ENCODE measurements around the gene INSL3.

INSL3 gene

GRCh38 chr19:17840019-17840418, 18.7 kb upstream of the INSL3 start:
- peaks cover 3% of the 10 kb centered on the region for H3K27me3 ChIP-seq (ENCODE audit: insufficient read depth, low read length)
- H3K9me3 ChIP-seq (ENCODE audit: low read length), result no peaks in the 10 kb centered on the region
- H3K4me1 ChIP-seq (ENCODE audit: insufficient read depth, low read length), result peaks cover 2% of the 10 kb centered on the region
- H3K36me3 ChIP-seq (ENCODE audit: insufficient read depth, low read length), result no peaks in the 10 kb centered on the region
- no peak overlapping the region for H3K4me3 ChIP-seq (ENCODE audit: low read length)
- H2AFZ ChIP-seq (ENCODE audit: low read depth, low read length), result no peak overlapping the region

GRCh38 chr19:17837972-17838371, 16.7 kb upstream of the INSL3 start:
- H3K9me3 ChIP-seq (ENCODE audit: low read length), result no peaks in the 10 kb centered on the region

GRCh38 chr19:17836530-17836929, 15.2 kb upstream of the INSL3 start:
- H3K9me3 ChIP-seq (ENCODE audit: low read length), result no peaks in the 10 kb centered on the region
- no peaks in the 10 kb centered on the region for H3K36me3 ChIP-seq (ENCODE audit: insufficient read depth, low read length)
- H3K4me1 ChIP-seq (ENCODE audit: insufficient read depth, low read length), result no peaks in the 10 kb centered on the region
- H3K27me3 ChIP-seq (ENCODE audit: insufficient read depth, low read length), result peaks cover 3% of the 10 kb centered on the region
- no peak overlapping the region for H2AFZ ChIP-seq (ENCODE audit: low read depth, low read length)
- no peak overlapping the region for H3K4me3 ChIP-seq (ENCODE audit: low read length)

More at GRCh38 chr19:17837972-17838371, 16.7 kb upstream of the INSL3 start:
- Histone ChIP-seq H3K27me3 (ENCODE audit: insufficient read depth, low read length) (peaks cover 3% of the 10 kb centered on the region), H3K4me3 (ENCODE audit: low read length) (no peak overlapping the region), H2AFZ (ENCODE audit: low read depth, low read length) (no peak overlapping the region), H3K4me1 (ENCODE audit: insufficient read depth, low read length) (peaks cover 2% of the 10 kb centered on the region), H3K36me3 (ENCODE audit: insufficient read depth, low read length) (no peaks in the 10 kb centered on the region)

GRCh38 chr19:17835182-17836006, 14.1 kb upstream of the INSL3 start:
- Histone ChIP-seq H3K9me3 (ENCODE audit: low read length) (no peaks in the 10 kb centered on the region), H2AFZ (ENCODE audit: low read depth, low read length) (no peak overlapping the region), H3K4me1 (ENCODE audit: insufficient read depth, low read length) (no peaks in the 10 kb centered on the region), H3K36me3 (ENCODE audit: insufficient read depth, low read length) (no peaks in the 10 kb centered on the region), H3K4me3 (ENCODE audit: low read length) (no peak overlapping the region), H3K27me3 (ENCODE audit: insufficient read depth, low read length) (peaks cover 3% of the 10 kb centered on the region)

GRCh38 chr19:17834350-17835181, 13.2 kb upstream of the INSL3 start:
- Histone ChIP-seq H3K36me3 (ENCODE audit: insufficient read depth, low read length) (no peaks in the 10 kb centered on the region), H2AFZ (ENCODE audit: low read depth, low read length) (no peak overlapping the region), H3K4me1 (ENCODE audit: insufficient read depth, low read length) (peaks cover 2% of the 10 kb centered on the region), H3K4me3 (ENCODE audit: low read length) (no peak overlapping the region), H3K27me3 (ENCODE audit: insufficient read depth, low read length) (peaks cover 3% of the 10 kb centered on the region), H3K9me3 (ENCODE audit: low read length) (no peaks in the 10 kb centered on the region)

- H3K36me3 ChIP-seq (ENCODE audit: insufficient read depth, low read length), result no peaks in the 10 kb centered on the region
- no peak overlapping the region for H3K4me3 ChIP-seq (ENCODE audit: low read length)
- H3K4me1 ChIP-seq (ENCODE audit: insufficient read depth, low read length), result peaks cover 2% of the 10 kb centered on the region
- H3K27me3 ChIP-seq (ENCODE audit: insufficient read depth, low read length), result peaks cover 3% of the 10 kb centered on the region
- H3K9me3 ChIP-seq (ENCODE audit: low read length), result no peaks in the 10 kb centered on the region
- H2AFZ ChIP-seq (ENCODE audit: low read depth, low read length), result no peak overlapping the region
These were observed 11.3 kb upstream of the INSL3 start for GRCh38 chr19:17832443-17833208.

- H3K27me3 ChIP-seq (ENCODE audit: insufficient read depth, low read length), result peaks cover 3% of the 10 kb centered on the region
- no peak overlapping the region for H3K4me3 ChIP-seq (ENCODE audit: low read length)
- peaks cover 2% of the 10 kb centered on the region for H3K4me1 ChIP-seq (ENCODE audit: insufficient read depth, low read length)
- H2AFZ ChIP-seq (ENCODE audit: low read depth, low read length), result no peak overlapping the region
- H3K9me3 ChIP-seq (ENCODE audit: low read length), result no peaks in the 10 kb centered on the region
- no peaks in the 10 kb centered on the region for H3K36me3 ChIP-seq (ENCODE audit: insufficient read depth, low read length)
These were observed 10.1 kb upstream of the INSL3 start for GRCh38 chr19:17831419-17831888.

- Histone ChIP-seq H3K27me3 (ENCODE audit: insufficient read depth, low read length) (peaks cover 3% of the 10 kb centered on the region), H3K4me1 (ENCODE audit: insufficient read depth, low read length) (peaks cover 2% of the 10 kb centered on the region), H3K36me3 (ENCODE audit: insufficient read depth, low read length) (no peaks in the 10 kb centered on the region), H2AFZ (ENCODE audit: low read depth, low read length) (no peak overlapping the region), H3K9me3 (ENCODE audit: low read length) (no peaks in the 10 kb centered on the region), H3K4me3 (ENCODE audit: low read length) (no peak overlapping the region)
These were observed 9.5 kb upstream of the INSL3 start for GRCh38 chr19:17830567-17831418.

GRCh38 chr19:17829855-17830566, 8.7 kb upstream of the INSL3 start:
- Histone ChIP-seq H3K4me3 (ENCODE audit: low read length) (no peak overlapping the region), H3K4me1 (ENCODE audit: insufficient read depth, low read length) (peaks cover 2% of the 10 kb centered on the region), H3K27me3 (ENCODE audit: insufficient read depth, low read length) (no peaks in the 10 kb centered on the region)

GRCh38 chr19:17826508-17827056, 5.3 kb upstream of the INSL3 start:
- H3K9me3 ChIP-seq (ENCODE audit: low read length), result no peaks in the 10 kb centered on the region

More at GRCh38 chr19:17829855-17830566, 8.7 kb upstream of the INSL3 start:
- Histone ChIP-seq H2AFZ (ENCODE audit: low read depth, low read length) (no peak overlapping the region), H3K9me3 (ENCODE audit: low read length) (no peaks in the 10 kb centered on the region), H3K36me3 (ENCODE audit: insufficient read depth, low read length) (no peaks in the 10 kb centered on the region)

GRCh38 chr19:17824339-17824738, 3.0 kb upstream of the INSL3 start:
- Histone ChIP-seq H3K4me1 (ENCODE audit: insufficient read depth, low read length) (no peaks in the 10 kb centered on the region), H3K9me3 (ENCODE audit: low read length) (no peaks in the 10 kb centered on the region), H3K36me3 (ENCODE audit: insufficient read depth, low read length) (no peaks in the 10 kb centered on the region), H2AFZ (ENCODE audit: low read depth, low read length) (no peak overlapping the region), H3K4me3 (ENCODE audit: low read length) (no peak overlapping the region), H3K27me3 (ENCODE audit: insufficient read depth, low read length) (peaks cover 4% of the 10 kb centered on the region)

More at GRCh38 chr19:17826508-17827056, 5.3 kb upstream of the INSL3 start:
- H3K4me3 ChIP-seq (ENCODE audit: low read length), result no peak overlapping the region
- no peak overlapping the region for H2AFZ ChIP-seq (ENCODE audit: low read depth, low read length)
- H3K27me3 ChIP-seq (ENCODE audit: insufficient read depth, low read length), result peaks cover 4% of the 10 kb centered on the region
- H3K36me3 ChIP-seq (ENCODE audit: insufficient read depth, low read length), result no peaks in the 10 kb centered on the region
- H3K4me1 ChIP-seq (ENCODE audit: insufficient read depth, low read length), result peaks cover 2% of the 10 kb centered on the region

Measured in neuron (in vitro differentiated cells).